K562 (cell line): ENCODE measurements around the gene PEX11B. TPM values are rescaled to one million over a fixed set of nuclear protein-coding genes. Genes with fewer than 3 reads are reported as not detected.
A peak's percentile ranks its signal among the peaks of the same experiment; 100 is the strongest.
"Not testable (repeated sequence)": the region's sequence is repeated elsewhere in the genome, so short reads cannot be mapped to it uniquely, and the experiment has no call there.

Source experiments
- ATF1 ChIP-seq, 2 experiments: fragments of 450-650 bp in 1 of 2; IDR thresholded peaks; 2 replicates each; pipeline ENCODE4 v1.6.1; 2016; ENCODE audit warnings: missing compliant biosample characterization in 1 of 2, missing genetic modification characterization in 1 of 2
- CLOCK ChIP-seq: fragments of 250-450 bp; sonication (Bioruptor Pico); IDR thresholded peaks from 2 replicates; pipeline ENCODE4 v1.4.0; 2020; ENCODE audit warnings: mild to moderate bottlenecking, moderate library complexity, borderline replicate concordance
- GABPA ChIP-seq: fragments of 200-800 bp; sonication (Bioruptor generic); conservative IDR thresholded peaks from 2 replicates; pipeline ENCODE4 v1.6.1; 2016; ENCODE audit warnings: low read depth, missing genetic modification characterization, missing compliant biosample characterization
- GATA2 ChIP-seq: sonication (generic); formaldehyde crosslinking; IDR thresholded peaks from 2 replicates; pipeline ENCODE4 v1.4.0; 2020; ENCODE audit warnings: mild to moderate bottlenecking, missing genetic modification reagents
- ID3 ChIP-seq, 2 experiments: fragments of 250-450 bp in 1 of 2; fragments of 450-650 bp in 1 of 2; sonication (Bioruptor Pico) in 1 of 2; IDR thresholded peaks; 2 replicates each; pipeline versions ENCODE4 v1.6.1 to v1.8.0; 2016 to 2021; ENCODE audit warnings: mild to moderate bottlenecking in 2 of 2, moderate library complexity in 2 of 2, missing compliant biosample characterization in 1 of 2, missing genetic modification characterization in 1 of 2
- MTA1 ChIP-seq: fragments of 450-650 bp; IDR thresholded peaks from 2 replicates; pipeline ENCODE4 v1.6.1; 2017; ENCODE audit warnings: borderline replicate concordance
- MTA3 ChIP-seq: fragments of 450-650 bp; formaldehyde crosslinking; IDR thresholded peaks from 2 replicates; pipeline ENCODE4 v1.6.1; 2017; ENCODE audit warnings: mild to moderate bottlenecking, borderline replicate concordance
- MYC ChIP-seq, 2 experiments: fragments of 250-450 bp in 1 of 2; sonication (Bioruptor Pico) in 1 of 2; IDR thresholded peaks; 2 replicates each; pipeline versions ENCODE4 v1.5.1 to v1.6.1; 2012 to 2021; ENCODE audit warnings: low read depth in 2 of 2, borderline replicate concordance in 1 of 2, improper control_type of control experiment in 1 of 2, low read length in 1 of 2, mild to moderate bottlenecking in 1 of 2, moderate library complexity in 1 of 2
- REST ChIP-seq, 2 experiments: fragments of 450-650 bp; formaldehyde crosslinking in 1 of 2; IDR thresholded peaks; 2 replicates each; pipeline versions ENCODE4 v1.4.0 to v1.6.1; 2014 to 2020; ENCODE audit warnings: mild to moderate bottlenecking in 2 of 2, borderline replicate concordance in 1 of 2, low read depth in 1 of 2
- SMAD4 ChIP-seq: fragments of 250-450 bp; sonication (Bioruptor Pico); conservative IDR thresholded peaks from 2 replicates; pipeline ENCODE4 v1.8.0; 2021; ENCODE audit warnings: inconsistent platforms, mild to moderate bottlenecking, moderate library complexity
- SP1 ChIP-seq: sonication (generic); formaldehyde crosslinking; IDR thresholded peaks from 2 replicates; pipeline ENCODE4 v1.8.1; 2022; ENCODE audit warnings: mild to moderate bottlenecking, missing genetic modification reagents
- ZBTB1 ChIP-seq: sonication (generic); formaldehyde crosslinking; IDR thresholded peaks from 2 replicates; pipeline ENCODE4 v1.8.1; 2023; ENCODE audit warnings: missing genetic modification reagents, low read depth, mild to moderate bottlenecking, borderline replicate concordance
- ZFX ChIP-seq: sonication (generic); formaldehyde crosslinking; IDR thresholded peaks from 2 replicates; pipeline ENCODE4 v1.8.0; 2022; ENCODE audit warnings: mild to moderate bottlenecking, missing genetic modification reagents, moderate library complexity
- ZNF24 ChIP-seq: fragments of 450-650 bp; IDR thresholded peaks from 2 replicates; pipeline ENCODE4 v1.6.1; 2016
- ZNF583 ChIP-seq: fragments of 250-450 bp; sonication (Bioruptor Pico); IDR thresholded peaks from 2 replicates; pipeline ENCODE4 v1.4.0; 2020
- polyA plus RNA-seq, 8 experiments: library from polyadenylated mRNA; depleted of rRNA in 4 of 8; stranded (reverse) in 5 of 8; unstranded in 3 of 8; fragments of >200 nt; fragmentation: Nextera tagmentation in 2 of 8; fragmentation: Illumina TruSeq in 1 of 8; extraction: Ambion mirVana in 2 of 8; extraction: Trizol in 1 of 8; gene quantifications; 2 replicates each; pipeline versions ENCODE4 v1.2.1 to v1.2.3, GENCODE V29; 2011 to 2014; ENCODE audit warnings: inconsistent platforms in 1 of 8, missing spikeins in 1 of 8
- total RNA-seq, 7 experiments: library from RNA; depleted of rRNA in 6 of 7; stranded (reverse); fragments of >200 nt in 6 of 7; fragmentation: Illumina TruSeq in 2 of 7; extraction: Trizol in 2 of 7; gene quantifications; 2 replicates each; pipeline versions ENCODE4 v1.2.1 to v1.2.3, GENCODE V29; 2011 to 2021; ENCODE audit warnings: low replicate concordance in 1 of 7

PEX11B gene
- total and polyA plus RNA-seq, 9 of the 15 experiments (the other 6 are each of a cell fraction or from before 2014, with no cell fraction given): 13.2 to 60.0 (median 21.7) TPM

- TF ChIP-seq ZNF24: peak; percentile 49; the same call in 1 of the 2 replicates
- TF ChIP-seq MYC (IDR thresholded peaks at IDR 0.05; ENCODE audit: low read depth, low read length): peak; percentile 83
- 0 out of 2 replicates have a peak, but pooled peaks have one; percentile 9 for TF ChIP-seq MYC (CRISPR knock-in tag; IDR thresholded peaks at IDR 0.05; ENCODE audit: borderline replicate concordance, low read depth)
- TF ChIP-seq GABPA (tag): peak; percentile 32; the same call in 1 of the 2 replicates
- TF ChIP-seq SMAD4 (CRISPR knock-in tag): peak; percentile 100
- peak; percentile 26; the same call in 1 of the 2 replicates for TF ChIP-seq REST (IDR thresholded peaks at IDR 0.05; ENCODE audit: borderline replicate concordance)
- TF ChIP-seq REST (CRISPR knock-in tag; IDR thresholded peaks at IDR 0.05; ENCODE audit: low read depth); ATF1 (CRISPR knock-in tag; IDR thresholded peaks at IDR 0.05); ID3 (CRISPR knock-in tag; IDR thresholded peaks at IDR 0.05): not testable (repeated sequence)
- peak; percentile 89 for TF ChIP-seq GATA2 (CRISPR knock-in tag)
- peak; percentile 7; the same call in 1 of the 2 replicates for TF ChIP-seq CLOCK (CRISPR knock-in tag)
- peak; percentile 66 for TF ChIP-seq ATF1 (tag; IDR thresholded peaks at IDR 0.05)
- TF ChIP-seq ID3 (tag; IDR thresholded peaks at IDR 0.05): peak; percentile 86
- TF ChIP-seq MTA3: peak; percentile 90; the same call in 1 of the 2 replicates
- peak; percentile 76; the same call in 1 of the 2 replicates for TF ChIP-seq SP1
- peak; percentile 45; the same call in 1 of the 2 replicates for TF ChIP-seq ZBTB1
- TF ChIP-seq ZNF583: 0 out of 2 replicates have a peak, but pooled peaks have one; percentile 33
- peak; percentile 58; the same call in 1 of the 2 replicates for TF ChIP-seq ZFX (CRISPR knock-in tag)
- TF ChIP-seq MTA1: peak; percentile 86
Measured at GRCh38 chr1:145932522-145933009, 14.0 kb upstream of the PEX11B start (continued).
